ENCODE results near the gene NARS2.

Gene NARS2

GRCh38 chr11:78451371-78452150, 123.1 kb downstream of the NARS2 start:
- no peak for DNase-seq (ENCODE audit: extremely low spot score, insufficient read length, low read depth)
- no peak for FAIRE-seq

- no peak for DNase-seq (ENCODE audit: extremely low spot score, insufficient read length, low read depth)
- FAIRE-seq = no peak
These were observed 123.8 kb downstream of the NARS2 start for GRCh38 chr11:78450866-78451265.

GRCh38 chr11:78449866-78450265, 124.8 kb downstream of the NARS2 start:
- DNase-seq (ENCODE audit: extremely low spot score, insufficient read length, low read depth) (no peak), FAIRE-seq (no peak)

- no peak for DNase-seq (ENCODE audit: extremely low spot score, insufficient read length, low read depth)
- FAIRE-seq = no peak
These were observed 128.5 kb downstream of the NARS2 start for GRCh38 chr11:78446210-78446609.

- no peak for DNase-seq (ENCODE audit: extremely low spot score, insufficient read length, low read depth)
- no peak for FAIRE-seq
These were observed 129.9 kb downstream of the NARS2 start for GRCh38 chr11:78444726-78445125.

GRCh38 chr11:78441956-78442355, 132.7 kb downstream of the NARS2 start:
- FAIRE-seq = no peak
- DNase-seq (ENCODE audit: extremely low spot score, insufficient read length, low read depth) = no peak

GRCh38 chr11:78438298-78438975, 136.2 kb downstream of the NARS2 start:
- FAIRE-seq = peak; percentile 62
- no peak for DNase-seq (ENCODE audit: extremely low spot score, insufficient read length, low read depth)

- FAIRE-seq (no peak), DNase-seq (ENCODE audit: extremely low spot score, insufficient read length, low read depth) (no peak)
These were observed 141.7 kb downstream of the NARS2 start for GRCh38 chr11:78432956-78433355.

GRCh38 chr11:78432058-78432515, 142.6 kb downstream of the NARS2 start:
- no peak for FAIRE-seq
- DNase-seq (ENCODE audit: extremely low spot score, insufficient read length, low read depth) = no peak

GRCh38 chr11:78429660-78430059, 145.0 kb downstream of the NARS2 start:
- FAIRE-seq = no peak
- no peak for DNase-seq (ENCODE audit: extremely low spot score, insufficient read length, low read depth)

GRCh38 chr11:78429209-78429608, 145.5 kb downstream of the NARS2 start:
- FAIRE-seq (no peak), DNase-seq (ENCODE audit: extremely low spot score, insufficient read length, low read depth) (no peak)

GRCh38 chr11:78428773-78429172, 145.9 kb downstream of the NARS2 start:
- DNase-seq (ENCODE audit: extremely low spot score, insufficient read length, low read depth) (no peak), FAIRE-seq (no peak)

- no peak for FAIRE-seq
- no peak for DNase-seq (ENCODE audit: extremely low spot score, insufficient read length, low read depth)
These were observed 146.4 kb downstream of the NARS2 start for GRCh38 chr11:78428266-78428636.

- DNase-seq (ENCODE audit: extremely low spot score, insufficient read length, low read depth) (no peak), FAIRE-seq (peak; percentile 55)
These were observed 146.9 kb downstream of the NARS2 start for GRCh38 chr11:78427615-78428265.

GRCh38 chr11:78426845-78427244, 147.8 kb downstream of the NARS2 start:
- no peak for DNase-seq (ENCODE audit: extremely low spot score, insufficient read length, low read depth)
- no peak for FAIRE-seq

- no peak for FAIRE-seq
- DNase-seq (ENCODE audit: extremely low spot score, insufficient read length, low read depth) = no peak
These were observed 149.1 kb downstream of the NARS2 start for GRCh38 chr11:78425399-78426070.

- peak; percentile 71 for FAIRE-seq
- DNase-seq (ENCODE audit: extremely low spot score, insufficient read length, low read depth) = no peak
These were observed 150.1 kb downstream of the NARS2 start for GRCh38 chr11:78424334-78425270.

- DNase-seq (ENCODE audit: extremely low spot score, insufficient read length, low read depth) = no peak
- FAIRE-seq = no peak
These were observed 151.4 kb downstream of the NARS2 start for GRCh38 chr11:78423241-78423640.

GRCh38 chr11:78420796-78421209, 153.9 kb downstream of the NARS2 start:
- DNase-seq (ENCODE audit: extremely low spot score, insufficient read length, low read depth) = no peak

More at GRCh38 chr11:78420796-78421209, 153.9 kb downstream of the NARS2 start:
- no peak for FAIRE-seq

Measured in GM18507 (cell line).